ENCODE data around the gene SNCB. TPM values are rescaled to one million over a fixed set of nuclear protein-coding genes. Genes with fewer than 3 reads are reported as not detected.
A peak's percentile ranks its signal among the peaks of the same experiment; 100 is the strongest.
"Not testable (repeated sequence)": the region's sequence is repeated elsewhere in the genome, so short reads cannot be mapped to it uniquely, and the experiment has no call there.

SNCB gene
- total RNA-seq, 1 donor from 2014 or later = not detected

- DNase-seq (no peak), ATAC-seq (ENCODE audit: poor library complexity) (no peak)
- intact Hi-C loops (cut with DNase I) = no loop called here
These were observed 35.8 kb downstream of the SNCB start for GRCh38 chr5:176594554-176594953.

- ATAC-seq (ENCODE audit: poor library complexity) (no peak), DNase-seq (no peak)
- intact Hi-C loops (cut with DNase I) = no loop called here
These were observed 37.0 kb downstream of the SNCB start for GRCh38 chr5:176593273-176593869.

- no peak for ATAC-seq (ENCODE audit: poor library complexity)
These were observed 37.8 kb downstream of the SNCB start for GRCh38 chr5:176592573-176592972.

GRCh38 chr5:176591667-176592066, 38.7 kb downstream of the SNCB start:
- DNase-seq; intact Hi-C loops (cut with DNase I); ATAC-seq (ENCODE audit: poor library complexity): not testable (repeated sequence)

More at GRCh38 chr5:176592573-176592972, 37.8 kb downstream of the SNCB start:
- DNase-seq = no peak
- intact Hi-C loops (cut with DNase I) = no loop called here

GRCh38 chr5:176590035-176590717, 40.2 kb downstream of the SNCB start:
- ATAC-seq (ENCODE audit: poor library complexity) = no peak
- DNase-seq = no peak
- intact Hi-C loops (cut with DNase I) = no loop called here

- DNase-seq (no peak), ATAC-seq (ENCODE audit: poor library complexity) (no peak)
- intact Hi-C loops (cut with DNase I) = no loop called here
These were observed 41.1 kb downstream of the SNCB start for GRCh38 chr5:176589039-176589769.

- intact Hi-C loops (cut with DNase I) = no loop called here
- no peak for ATAC-seq (ENCODE audit: poor library complexity)
- DNase-seq = no peak
These were observed 42.0 kb downstream of the SNCB start for GRCh38 chr5:176588297-176588696.

GRCh38 chr5:176587398-176587797, 42.9 kb downstream of the SNCB start:
- ATAC-seq (ENCODE audit: poor library complexity) = no peak
- DNase-seq = no peak
- intact Hi-C loops (cut with DNase I) = no loop called here

GRCh38 chr5:176583076-176583475, 47.3 kb downstream of the SNCB start:
- intact Hi-C loops (cut with DNase I) = no loop called here
- ATAC-seq (ENCODE audit: poor library complexity) (no peak), DNase-seq (no peak)

GRCh38 chr5:176581361-176581760, 49.0 kb downstream of the SNCB start:
- no peak for DNase-seq
- intact Hi-C loops (cut with DNase I) = no loop called here

GRCh38 chr5:176579323-176579722, 51.0 kb downstream of the SNCB start:
- intact Hi-C loops (cut with DNase I) = loop anchor here (10.0 kb wide), 1 partner anchor 65 kb away; the partner anchor contains the start of gene TSPAN17
- no peak for DNase-seq
- ATAC-seq (ENCODE audit: poor library complexity) = no peak

More at GRCh38 chr5:176581361-176581760, 49.0 kb downstream of the SNCB start:
- no peak for ATAC-seq (ENCODE audit: poor library complexity)

- ATAC-seq (ENCODE audit: poor library complexity) (peak; percentile 65), DNase-seq (peak; percentile 52)
- intact Hi-C loops (cut with DNase I) = loop anchor here (10.0 kb wide), 1 partner anchor 66 kb away; the partner anchor contains the start of gene TSPAN17
These were observed 51.9 kb downstream of the SNCB start for GRCh38 chr5:176578391-176578808.

- no peak for DNase-seq
- ATAC-seq (ENCODE audit: poor library complexity) = no peak
- intact Hi-C loops (cut with DNase I) = loop anchor here (10.0 kb wide), 1 partner anchor 67 kb away; the partner anchor contains the start of gene TSPAN17
These were observed 52.8 kb downstream of the SNCB start for GRCh38 chr5:176577312-176578176.

GRCh38 chr5:176575488-176576422, 54.6 kb downstream of the SNCB start:
- intact Hi-C loops (cut with DNase I) = loop anchor here (10.0 kb wide), 1 partner anchor 69 kb away; the partner anchor contains the start of gene TSPAN17
- ATAC-seq (ENCODE audit: poor library complexity) (no peak), DNase-seq (no peak)

GRCh38 chr5:176575066-176575465, 55.3 kb downstream of the SNCB start:
- ATAC-seq (ENCODE audit: poor library complexity) = no peak
- no peak for DNase-seq
- intact Hi-C loops (cut with DNase I) = loop anchor here (10.0 kb wide), 1 partner anchor 70 kb away; the partner anchor contains the start of gene TSPAN17

GRCh38 chr5:176574297-176574591, 56.1 kb downstream of the SNCB start:
- ATAC-seq (ENCODE audit: poor library complexity) (no peak), DNase-seq (no peak)
- intact Hi-C loops (cut with DNase I) = loop anchor here (10.0 kb wide), 1 partner anchor 71 kb away; the partner anchor contains the start of gene TSPAN17

- intact Hi-C loops (cut with DNase I) = loop anchor here (10.0 kb wide), 1 partner anchor 71 kb away; the partner anchor contains the start of gene TSPAN17
- DNase-seq = peak; percentile 83
- peak; percentile 94 for ATAC-seq (ENCODE audit: poor library complexity)
These were observed 56.6 kb downstream of the SNCB start for GRCh38 chr5:176573564-176574296.

Data from Right ventricle myocardium superior (tissue), 1 donor.